Measurements from ENCODE around the gene KLHL2.
"Not testable (repeated sequence)": the region's sequence is repeated elsewhere in the genome, so short reads cannot be mapped to it uniquely, and the experiment has no call there.

The KLHL2 gene

DNA sequence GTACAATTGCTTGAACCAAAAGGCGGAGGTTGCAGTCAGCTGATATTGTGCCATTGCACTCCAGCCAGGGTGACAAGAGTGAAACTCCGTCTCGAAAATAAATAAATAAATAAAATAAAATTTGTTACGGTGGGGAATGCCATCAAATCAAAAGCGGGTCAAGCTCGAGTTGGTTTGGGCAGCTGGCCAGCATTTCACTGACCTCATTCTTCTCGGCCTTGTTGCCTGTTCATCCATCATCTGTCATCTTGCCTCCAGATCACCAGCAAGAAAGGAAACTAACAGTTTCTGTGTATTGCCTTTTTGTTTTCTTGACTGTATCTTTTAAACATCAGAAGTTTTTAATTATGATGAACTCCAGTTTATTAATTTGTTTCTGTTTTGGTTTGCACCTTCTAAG lies 31.5 kb upstream of the KLHL2 start:
- TF ChIP-seq, protein P1, sequence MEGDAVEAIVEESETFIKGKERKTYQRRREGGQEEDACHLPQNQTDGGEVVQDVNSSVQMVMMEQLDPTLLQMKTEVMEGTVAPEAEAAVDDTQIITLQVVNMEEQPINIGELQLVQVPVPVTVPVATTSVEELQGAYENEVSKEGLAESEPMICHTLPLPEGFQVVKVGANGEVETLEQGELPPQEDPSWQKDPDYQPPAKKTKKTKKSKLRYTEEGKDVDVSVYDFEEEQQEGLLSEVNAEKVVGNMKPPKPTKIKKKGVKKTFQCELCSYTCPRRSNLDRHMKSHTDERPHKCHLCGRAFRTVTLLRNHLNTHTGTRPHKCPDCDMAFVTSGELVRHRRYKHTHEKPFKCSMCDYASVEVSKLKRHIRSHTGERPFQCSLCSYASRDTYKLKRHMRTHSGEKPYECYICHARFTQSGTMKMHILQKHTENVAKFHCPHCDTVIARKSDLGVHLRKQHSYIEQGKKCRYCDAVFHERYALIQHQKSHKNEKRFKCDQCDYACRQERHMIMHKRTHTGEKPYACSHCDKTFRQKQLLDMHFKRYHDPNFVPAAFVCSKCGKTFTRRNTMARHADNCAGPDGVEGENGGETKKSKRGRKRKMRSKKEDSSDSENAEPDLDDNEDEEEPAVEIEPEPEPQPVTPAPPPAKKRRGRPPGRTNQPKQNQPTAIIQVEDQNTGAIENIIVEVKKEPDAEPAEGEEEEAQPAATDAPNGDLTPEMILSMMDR (IDR thresholded peaks at IDR 0.05; ENCODE audit: low read depth, low read length): no peak
- H3K4me3 ChIP-seq (ENCODE audit: low read depth, low read length): no peak overlapping the region
- no peak for DNase-seq (ENCODE audit: low read depth, low spot score)
- in situ Hi-C loops (cut with HindIII; ENCODE audit: low sequenced_read_pairs): no loop called here

DNA sequence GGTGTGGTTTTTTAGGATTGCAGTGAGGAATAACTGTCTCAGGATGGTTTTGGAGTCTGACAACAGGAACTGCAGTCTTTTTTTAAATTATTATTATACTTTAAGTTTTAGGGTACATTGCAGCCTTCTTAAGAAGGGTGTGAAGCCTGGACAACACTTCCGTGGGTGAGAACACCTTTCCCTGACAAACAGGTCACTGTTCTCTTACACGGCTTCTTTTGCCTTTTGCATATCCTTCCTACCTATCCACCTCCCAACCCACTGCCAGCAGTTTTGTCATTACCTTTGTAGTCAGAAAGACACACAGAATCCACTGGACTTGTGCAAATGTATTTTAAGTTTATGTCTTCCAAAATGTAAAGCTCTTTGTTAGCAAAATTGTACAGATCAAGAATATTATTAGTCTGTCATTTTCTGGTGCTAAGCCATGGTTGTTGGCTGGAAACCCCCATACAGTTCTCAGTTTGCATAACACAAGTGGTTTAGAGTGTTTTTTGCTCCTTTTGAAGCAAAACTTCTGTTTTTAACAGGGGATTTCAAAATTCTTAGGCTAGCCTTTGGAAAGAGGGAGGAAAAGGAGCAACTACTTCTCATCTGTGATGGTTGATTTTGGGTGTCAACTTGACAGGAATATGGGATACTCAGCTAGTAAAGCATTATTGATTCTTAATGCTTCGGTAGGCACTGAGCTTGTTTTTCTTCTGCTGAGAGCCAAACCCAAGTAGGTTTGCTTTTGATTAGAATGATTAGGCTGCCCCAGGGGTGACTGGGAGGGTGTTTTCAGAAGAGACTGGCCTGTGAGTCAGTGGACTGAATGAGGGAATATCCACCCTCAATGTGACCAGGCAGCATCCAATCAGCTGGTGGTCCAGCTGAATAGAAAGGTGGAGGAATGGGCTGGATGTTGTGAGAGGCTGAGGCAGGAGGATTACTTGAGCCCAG lies 29.4 kb upstream of the KLHL2 start:
- no peak overlapping the region for H3K4me3 ChIP-seq (ENCODE audit: low read depth, low read length)
- no peak for DNase-seq (ENCODE audit: low read depth, low spot score)
- TF ChIP-seq, protein P1 (IDR thresholded peaks at IDR 0.05; ENCODE audit: low read depth, low read length): no peak
- in situ Hi-C loops (cut with HindIII; ENCODE audit: low sequenced_read_pairs): no loop called here

DNA sequence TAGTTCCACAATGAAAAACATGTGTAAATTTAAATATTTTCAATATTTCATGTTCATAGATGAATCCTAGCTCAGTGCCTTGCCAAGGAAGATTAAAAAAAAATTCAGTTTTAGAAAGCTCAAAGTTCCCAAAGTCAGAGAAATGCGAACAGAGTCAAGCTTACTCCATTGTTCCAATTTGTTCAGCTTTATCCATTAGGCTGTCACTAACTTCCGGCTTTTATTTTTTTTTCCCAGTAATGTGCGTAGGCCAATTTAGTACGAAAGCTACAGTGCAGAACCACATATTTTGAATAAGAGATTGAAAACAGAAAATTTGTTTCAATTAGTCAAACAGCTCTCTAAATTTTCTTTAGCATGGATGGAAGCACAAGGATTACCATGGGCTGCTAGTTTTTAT lies 23.1 kb upstream of the KLHL2 start:
- in situ Hi-C loops (cut with HindIII; ENCODE audit: low sequenced_read_pairs): no loop called here
- H3K4me3 ChIP-seq (ENCODE audit: low read depth, low read length): no peak overlapping the region
- TF ChIP-seq, protein P1 (IDR thresholded peaks at IDR 0.05; ENCODE audit: low read depth, low read length): no peak
- DNase-seq (ENCODE audit: low read depth, low spot score): no peak

DNA sequence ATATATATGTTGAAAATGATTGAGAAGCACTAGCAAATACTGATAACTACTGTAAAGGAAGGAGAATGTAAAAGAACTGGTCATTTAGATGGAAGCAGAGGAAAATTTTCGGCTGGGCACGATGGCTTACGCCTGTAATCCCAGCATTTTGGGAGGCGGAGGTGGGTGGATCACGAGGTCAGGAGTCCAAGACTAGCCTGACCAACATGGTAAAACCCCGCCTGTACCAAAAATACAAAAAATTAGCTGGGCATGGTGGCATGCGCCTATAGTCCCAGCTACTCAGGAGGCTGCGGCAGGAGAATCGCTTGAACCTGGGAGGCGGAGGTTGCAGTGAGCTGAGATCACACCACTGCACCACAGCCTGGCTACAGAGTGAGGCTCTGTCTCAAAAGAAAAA lies 22.4 kb upstream of the KLHL2 start:
- in situ Hi-C loops (cut with HindIII; ENCODE audit: low sequenced_read_pairs); DNase-seq (ENCODE audit: low read depth, low spot score); H3K4me3 ChIP-seq (ENCODE audit: low read depth, low read length): not testable (repeated sequence)

DNA sequence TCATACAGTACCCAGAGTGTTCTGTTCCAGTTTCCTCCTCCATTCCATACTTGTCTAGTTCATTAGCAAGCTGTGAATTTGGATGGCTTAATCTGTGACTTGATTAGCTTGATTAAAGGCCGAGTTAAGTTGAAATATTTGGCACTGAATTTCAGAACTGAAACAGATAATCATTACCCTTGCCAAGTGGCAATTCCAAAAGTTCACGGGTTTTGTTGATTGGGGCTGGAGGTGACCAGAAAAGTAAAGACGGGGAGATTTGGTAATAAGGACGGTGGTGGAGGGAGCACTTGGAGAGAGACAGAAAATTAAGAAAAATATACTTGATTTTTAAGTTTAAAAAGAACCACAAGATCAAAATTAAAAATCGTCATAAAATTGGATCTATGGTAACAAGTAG lies 21.9 kb upstream of the KLHL2 start:
- no peak for DNase-seq (ENCODE audit: low read depth, low spot score)
- TF ChIP-seq, protein P1 (IDR thresholded peaks at IDR 0.05; ENCODE audit: low read depth, low read length): no peak
- no peak overlapping the region for H3K4me3 ChIP-seq (ENCODE audit: low read depth, low read length)
- in situ Hi-C loops (cut with HindIII; ENCODE audit: low sequenced_read_pairs): no loop called here

DNA sequence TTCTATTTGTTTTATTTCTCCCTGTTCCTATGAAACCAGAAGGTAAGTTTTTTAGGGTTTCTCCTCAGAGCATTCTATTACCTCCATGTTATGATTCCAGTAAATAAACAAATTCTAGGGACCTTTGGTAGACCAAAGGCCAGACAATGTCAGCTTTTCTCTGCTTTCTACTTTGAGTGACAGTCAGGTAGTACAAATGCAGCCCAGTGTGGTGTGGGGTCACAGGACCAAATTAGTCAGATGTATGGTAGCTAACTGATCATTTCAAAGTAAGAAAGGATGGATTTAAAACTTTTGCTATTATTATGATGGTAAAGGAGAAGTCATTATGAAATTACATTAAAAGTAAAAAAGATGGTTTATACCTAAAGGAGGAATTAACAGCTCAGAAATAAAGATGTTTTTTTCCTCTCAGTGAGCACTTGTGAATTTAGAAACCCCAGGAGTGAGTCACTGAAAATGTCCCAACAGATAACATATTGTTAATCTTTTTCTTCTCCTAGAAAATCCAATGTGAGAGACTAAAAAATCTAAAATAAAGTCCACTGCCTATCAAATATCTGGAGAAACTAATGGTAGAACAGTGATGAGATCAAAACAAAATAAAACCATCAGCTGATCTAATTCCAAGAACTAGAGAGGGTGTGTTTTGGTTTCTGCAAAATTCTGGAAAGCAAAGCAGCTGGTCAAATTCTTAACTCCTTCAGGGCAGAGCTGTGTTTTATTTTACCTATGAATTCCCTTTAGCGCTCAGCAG lies 16.6 kb upstream of the KLHL2 start:
- in situ Hi-C loops (cut with HindIII; ENCODE audit: low sequenced_read_pairs): no loop called here
- no peak for DNase-seq (ENCODE audit: low read depth, low spot score)
- no peak overlapping the region for H3K4me3 ChIP-seq (ENCODE audit: low read depth, low read length)
- TF ChIP-seq, protein P1 (IDR thresholded peaks at IDR 0.05; ENCODE audit: low read depth, low read length): no peak

DNA sequence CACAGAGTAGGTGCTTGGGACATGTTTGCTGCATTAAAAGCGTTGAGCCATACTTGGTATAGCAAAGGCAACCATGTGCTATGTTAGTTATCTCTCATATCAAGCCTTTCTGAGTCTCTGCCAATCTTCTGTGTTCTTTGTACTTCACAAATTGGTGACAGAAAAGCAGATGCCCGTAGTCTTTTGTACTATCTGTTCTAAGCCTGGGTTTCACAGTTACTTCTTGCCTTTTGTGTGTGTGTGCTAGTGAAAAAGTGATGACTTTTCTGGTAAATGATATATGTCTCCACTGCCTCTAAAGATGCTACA lies 16.1 kb upstream of the KLHL2 start:
- no peak overlapping the region for H3K4me3 ChIP-seq (ENCODE audit: low read depth, low read length)
- DNase-seq (ENCODE audit: low read depth, low spot score): no peak
- in situ Hi-C loops (cut with HindIII; ENCODE audit: low sequenced_read_pairs): no loop called here
- TF ChIP-seq, protein P1 (IDR thresholded peaks at IDR 0.05; ENCODE audit: low read depth, low read length): no peak

Measured in astrocyte of the spinal cord (primary cell).